ENCODE data around the gene IL22RA2.
A peak's percentile ranks its signal among the peaks of the same experiment; 100 is the strongest.

Gene IL22RA2

GRCh38 chr6:137150072-137150471 is 23.4 kb downstream of the IL22RA2 start:
- H3K27me3 Mint-ChIP-seq = no peaks in the 10 kb centered on the region
- H3K4me1 Mint-ChIP-seq (ENCODE audit: low read depth) = peaks cover 46% of the 10 kb centered on the region
- intact Hi-C loops (cut with micrococcal nuclease) = no loop called here
- H3K9me3 Mint-ChIP-seq = no peaks in the 10 kb centered on the region
- no peaks in the 10 kb centered on the region for H3K36me3 Mint-ChIP-seq (ENCODE audit: low read depth)
- H3K27ac Mint-ChIP-seq = peak overlapping the region; percentile 39
- no peak overlapping the region for H3K4me3 Mint-ChIP-seq

- Mint-ChIP-seq H3K9me3 (no peaks in the 10 kb centered on the region), H3K27ac (peak overlapping the region; percentile 4), H3K27me3 (no peaks in the 10 kb centered on the region), H3K4me1 (ENCODE audit: low read depth) (peaks cover 35% of the 10 kb centered on the region), H3K4me3 (no peak overlapping the region), H3K36me3 (ENCODE audit: low read depth) (no peaks in the 10 kb centered on the region)
- intact Hi-C loops (cut with micrococcal nuclease) = no loop called here
Observed at GRCh38 chr6:137149035-137149393, 24.4 kb downstream of the IL22RA2 start.

GRCh38 chr6:137148306-137149034 is 25.0 kb downstream of the IL22RA2 start:
- H3K4me3 Mint-ChIP-seq = no peak overlapping the region

GRCh38 chr6:137147195-137147594 is 26.2 kb downstream of the IL22RA2 start:
- H3K9me3 Mint-ChIP-seq = no peaks in the 10 kb centered on the region
- no peak overlapping the region for H3K27ac Mint-ChIP-seq
- H3K4me3 Mint-ChIP-seq = no peak overlapping the region
- H3K27me3 Mint-ChIP-seq = no peaks in the 10 kb centered on the region
- no peaks in the 10 kb centered on the region for H3K36me3 Mint-ChIP-seq (ENCODE audit: low read depth)
- intact Hi-C loops (cut with micrococcal nuclease) = no loop called here
- peaks cover 39% of the 10 kb centered on the region for H3K4me1 Mint-ChIP-seq (ENCODE audit: low read depth)

More at GRCh38 chr6:137148306-137149034, 25.0 kb downstream of the IL22RA2 start:
- no peaks in the 10 kb centered on the region for H3K9me3 Mint-ChIP-seq
- intact Hi-C loops (cut with micrococcal nuclease) = no loop called here
- H3K27ac Mint-ChIP-seq = peak overlapping the region; percentile 4
- no peaks in the 10 kb centered on the region for H3K27me3 Mint-ChIP-seq
- no peaks in the 10 kb centered on the region for H3K36me3 Mint-ChIP-seq (ENCODE audit: low read depth)
- peaks cover 30% of the 10 kb centered on the region for H3K4me1 Mint-ChIP-seq (ENCODE audit: low read depth)

GRCh38 chr6:137146206-137146605 is 27.2 kb downstream of the IL22RA2 start:
- Mint-ChIP-seq H3K4me3 (no peak overlapping the region), H3K27me3 (no peaks in the 10 kb centered on the region), H3K27ac (no peak overlapping the region), H3K36me3 (ENCODE audit: low read depth) (no peaks in the 10 kb centered on the region), H3K4me1 (ENCODE audit: low read depth) (peaks cover 39% of the 10 kb centered on the region), H3K9me3 (no peaks in the 10 kb centered on the region)
- intact Hi-C loops (cut with micrococcal nuclease) = no loop called here

GRCh38 chr6:137145421-137145820 is 28.0 kb downstream of the IL22RA2 start:
- intact Hi-C loops (cut with micrococcal nuclease) = no loop called here
- Mint-ChIP-seq H3K4me3 (no peak overlapping the region), H3K4me1 (ENCODE audit: low read depth) (peaks cover 46% of the 10 kb centered on the region), H3K9me3 (no peaks in the 10 kb centered on the region), H3K27me3 (no peaks in the 10 kb centered on the region), H3K36me3 (ENCODE audit: low read depth) (no peaks in the 10 kb centered on the region), H3K27ac (no peak overlapping the region)

GRCh38 chr6:137136065-137136464 is 37.4 kb downstream of the IL22RA2 start:
- Mint-ChIP-seq H3K27me3 (peaks cover 7% of the 10 kb centered on the region), H3K9me3 (peaks cover 14% of the 10 kb centered on the region), H3K4me3 (no peak overlapping the region), H3K36me3 (ENCODE audit: low read depth) (no peaks in the 10 kb centered on the region), H3K4me1 (ENCODE audit: low read depth) (peaks cover 16% of the 10 kb centered on the region), H3K27ac (no peak overlapping the region)
- intact Hi-C loops (cut with micrococcal nuclease) = loop anchor here (1.0 to 5.0 kb wide), 6 partner anchors 66 to 505 kb away; partner anchors contain the start of gene IFNGR1

GRCh38 chr6:137134483-137134882 is 39.0 kb downstream of the IL22RA2 start:
- Mint-ChIP-seq H3K4me1 (ENCODE audit: low read depth) (peaks cover 11% of the 10 kb centered on the region), H3K4me3 (no peak overlapping the region), H3K27ac (no peak overlapping the region), H3K36me3 (ENCODE audit: low read depth) (no peaks in the 10 kb centered on the region), H3K9me3 (peaks cover 14% of the 10 kb centered on the region), H3K27me3 (peaks cover 7% of the 10 kb centered on the region)
- intact Hi-C loops (cut with micrococcal nuclease) = no loop called here

GRCh38 chr6:137133122-137133521 is 40.3 kb downstream of the IL22RA2 start:
- Mint-ChIP-seq H3K4me3 (no peak overlapping the region), H3K27ac (no peak overlapping the region), H3K4me1 (ENCODE audit: low read depth) (peaks cover 11% of the 10 kb centered on the region), H3K9me3 (peaks cover 21% of the 10 kb centered on the region), H3K27me3 (peaks cover 7% of the 10 kb centered on the region), H3K36me3 (ENCODE audit: low read depth) (no peaks in the 10 kb centered on the region)
- intact Hi-C loops (cut with micrococcal nuclease) = no loop called here

- no peak overlapping the region for H3K4me3 Mint-ChIP-seq
- peaks cover 6% of the 10 kb centered on the region for H3K27me3 Mint-ChIP-seq
- intact Hi-C loops (cut with micrococcal nuclease) = no loop called here
- no peaks in the 10 kb centered on the region for H3K4me1 Mint-ChIP-seq (ENCODE audit: low read depth)
- peaks cover 6% of the 10 kb centered on the region for H3K9me3 Mint-ChIP-seq
- H3K27ac Mint-ChIP-seq = no peak overlapping the region
- no peaks in the 10 kb centered on the region for H3K36me3 Mint-ChIP-seq (ENCODE audit: low read depth)
Observed at GRCh38 chr6:137126875-137127485, 46.5 kb downstream of the IL22RA2 start.

- Mint-ChIP-seq H3K27ac (no peak overlapping the region), H3K9me3 (peaks cover 14% of the 10 kb centered on the region), H3K4me1 (ENCODE audit: low read depth) (no peaks in the 10 kb centered on the region), H3K27me3 (peaks cover 1% of the 10 kb centered on the region), H3K36me3 (ENCODE audit: low read depth) (no peaks in the 10 kb centered on the region), H3K4me3 (no peak overlapping the region)
- intact Hi-C loops (cut with micrococcal nuclease) = no loop called here
Observed at GRCh38 chr6:137123078-137123477, 50.4 kb downstream of the IL22RA2 start.

- Mint-ChIP-seq H3K4me3 (no peak overlapping the region), H3K4me1 (ENCODE audit: low read depth) (no peaks in the 10 kb centered on the region), H3K36me3 (ENCODE audit: low read depth) (no peaks in the 10 kb centered on the region), H3K9me3 (peaks cover 18% of the 10 kb centered on the region), H3K27ac (no peak overlapping the region), H3K27me3 (peaks cover 1% of the 10 kb centered on the region)
- intact Hi-C loops (cut with micrococcal nuclease) = no loop called here
Observed at GRCh38 chr6:137122612-137123011, 50.8 kb downstream of the IL22RA2 start.

- H3K27ac Mint-ChIP-seq = no peak overlapping the region
Observed at GRCh38 chr6:137121401-137121997, 51.9 kb downstream of the IL22RA2 start.

GRCh38 chr6:137120748-137121147 is 52.7 kb downstream of the IL22RA2 start:
- H3K4me3 Mint-ChIP-seq = no peak overlapping the region
- no peak overlapping the region for H3K27ac Mint-ChIP-seq
- no peaks in the 10 kb centered on the region for H3K36me3 Mint-ChIP-seq (ENCODE audit: low read depth)
- no peaks in the 10 kb centered on the region for H3K4me1 Mint-ChIP-seq (ENCODE audit: low read depth)
- H3K9me3 Mint-ChIP-seq = peaks cover 18% of the 10 kb centered on the region
- intact Hi-C loops (cut with micrococcal nuclease) = no loop called here
- peaks cover 1% of the 10 kb centered on the region for H3K27me3 Mint-ChIP-seq

More at GRCh38 chr6:137121401-137121997, 51.9 kb downstream of the IL22RA2 start:
- no peak overlapping the region for H3K4me3 Mint-ChIP-seq
- H3K36me3 Mint-ChIP-seq (ENCODE audit: low read depth) = no peaks in the 10 kb centered on the region
- H3K4me1 Mint-ChIP-seq (ENCODE audit: low read depth) = no peaks in the 10 kb centered on the region
- H3K27me3 Mint-ChIP-seq = peaks cover 1% of the 10 kb centered on the region
- peaks cover 18% of the 10 kb centered on the region for H3K9me3 Mint-ChIP-seq
- intact Hi-C loops (cut with micrococcal nuclease) = no loop called here
